SK-MEL-5 (cell line): Measurements from ENCODE around the gene C11orf68. TPM values are rescaled to one million over a fixed set of nuclear protein-coding genes. Genes with fewer than 3 reads are reported as not detected.
"Not testable (repeated sequence)": the region's sequence is repeated elsewhere in the genome, so short reads cannot be mapped to it uniquely, and the experiment has no call there.

ENCODE experiments used
- DNase-seq: peaks from one replicate; pipeline ENCODE4 v3.0.0-alpha.2; 2016; ENCODE audit warnings: low read depth, low spot score
- in situ Hi-C: cut with HindIII; loops from 2 replicates; pipeline ENCODE4 v1.10.0; 2016; ENCODE audit warnings: low sequenced_read_pairs, high pct_unique_total_duplicates, low pct_unique_long_range_greater_than_20kb
- polyA plus RNA-seq, 2 experiments: library from polyadenylated mRNA; depleted of rRNA; stranded (reverse); fragments of >200 nt; gene quantifications; 2 replicates each; pipeline ENCODE4 v1.2.3, GENCODE V29; 2015
- total RNA-seq: library from RNA; depleted of rRNA; stranded (reverse); fragments of >200 nt; shearing (Covaris generic); gene quantifications from 2 replicates; pipeline ENCODE4 v1.2.3, GENCODE V29; 2014; rRNA removed

The C11orf68 gene
- total RNA-seq, result 7.8 and 9.8 TPM in 2 replicates
- polyA plus RNA-seq (2015; cell fraction: cytosol; rRNA removed), result 31.8 and 34.2 TPM in 2 replicates
- polyA plus RNA-seq (2015; cell fraction: nucleus; rRNA removed), result 13.0 and 13.3 TPM in 2 replicates

DNA sequence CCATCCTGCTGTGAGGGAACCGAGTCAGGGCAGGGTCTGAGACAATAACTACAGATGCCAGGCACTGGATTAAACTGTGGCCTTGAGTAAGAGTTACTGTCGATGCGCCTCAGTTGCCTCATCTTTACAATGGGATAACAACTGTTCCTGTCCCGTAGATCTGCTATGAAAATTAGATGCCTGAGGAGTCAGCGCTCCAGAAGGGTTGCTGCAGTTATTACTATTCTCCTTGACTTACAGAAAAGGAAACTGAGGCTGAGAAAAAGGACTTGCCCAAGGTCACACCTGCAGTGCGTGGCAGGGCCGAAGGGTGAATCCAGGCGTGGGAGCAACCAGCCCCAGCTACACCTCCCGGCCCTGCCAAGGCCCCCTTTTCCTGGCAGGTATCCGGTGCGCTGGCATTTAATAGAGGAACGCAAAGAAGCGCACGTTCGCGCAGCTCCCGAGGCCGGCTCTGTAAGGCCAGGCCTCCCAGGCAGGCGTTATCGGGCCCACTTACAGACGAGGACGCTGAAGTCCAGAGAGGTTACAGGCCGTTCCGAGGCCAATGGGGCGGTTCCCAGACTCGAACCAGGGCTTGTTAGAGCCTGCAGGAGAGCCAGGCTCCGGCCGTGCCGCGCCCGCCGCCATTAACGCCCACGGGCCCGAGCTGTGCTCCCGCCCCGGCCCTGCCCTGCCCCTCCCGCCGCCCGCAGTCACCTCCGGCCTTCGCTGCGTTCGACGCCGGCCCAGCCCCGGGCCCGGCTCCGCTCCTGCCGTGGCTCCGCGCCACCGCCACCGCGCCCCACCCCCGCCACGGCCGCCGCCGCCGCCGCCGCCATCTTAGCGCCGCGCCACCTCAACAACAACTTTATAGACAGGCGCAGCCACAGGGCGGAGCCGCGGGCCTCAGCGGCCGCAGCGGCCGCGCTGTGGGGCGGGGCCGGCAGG lies at the start of gene C11orf68:
TSS of gene C11orf68 (minus strand) at position 852 of the 930 bp plus-strand sequence. CDS start at position 821, 31 bp downstream.
- in situ Hi-C loops, result no loop called here
- DNase-seq, result no peak

DNA sequence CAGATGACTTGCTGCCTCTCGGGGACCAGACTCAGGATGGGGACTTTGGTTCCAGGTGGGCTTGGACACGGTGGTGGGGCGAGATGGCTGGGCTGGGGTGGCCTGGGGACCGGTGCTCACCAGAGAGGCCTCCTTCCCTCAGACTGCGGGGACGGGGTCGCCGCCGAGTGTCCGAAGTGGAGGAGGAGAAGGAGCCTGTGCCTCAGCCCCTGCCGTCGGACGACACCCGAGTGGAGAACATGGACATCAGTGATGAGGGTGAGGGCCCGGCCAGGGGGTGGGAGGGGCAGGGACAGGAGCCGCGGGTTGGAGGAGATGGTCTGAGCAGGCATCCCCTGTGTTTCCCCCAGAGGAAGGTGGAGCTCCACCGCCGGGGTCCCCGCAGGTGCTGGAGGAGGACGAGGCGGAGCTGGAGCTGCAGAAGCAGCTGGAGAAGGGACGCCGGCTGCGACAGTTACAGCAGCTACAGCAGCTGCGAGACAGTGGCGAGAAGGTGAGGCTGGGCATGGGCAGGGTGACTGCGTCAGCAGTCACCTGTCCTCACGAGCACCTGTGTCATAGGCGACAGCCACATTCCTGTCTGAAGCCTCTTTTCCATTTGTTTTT lies 48.6 kb upstream of the C11orf68 start:
- in situ Hi-C loops, result no loop called here
- DNase-seq, result no peak

DNA sequence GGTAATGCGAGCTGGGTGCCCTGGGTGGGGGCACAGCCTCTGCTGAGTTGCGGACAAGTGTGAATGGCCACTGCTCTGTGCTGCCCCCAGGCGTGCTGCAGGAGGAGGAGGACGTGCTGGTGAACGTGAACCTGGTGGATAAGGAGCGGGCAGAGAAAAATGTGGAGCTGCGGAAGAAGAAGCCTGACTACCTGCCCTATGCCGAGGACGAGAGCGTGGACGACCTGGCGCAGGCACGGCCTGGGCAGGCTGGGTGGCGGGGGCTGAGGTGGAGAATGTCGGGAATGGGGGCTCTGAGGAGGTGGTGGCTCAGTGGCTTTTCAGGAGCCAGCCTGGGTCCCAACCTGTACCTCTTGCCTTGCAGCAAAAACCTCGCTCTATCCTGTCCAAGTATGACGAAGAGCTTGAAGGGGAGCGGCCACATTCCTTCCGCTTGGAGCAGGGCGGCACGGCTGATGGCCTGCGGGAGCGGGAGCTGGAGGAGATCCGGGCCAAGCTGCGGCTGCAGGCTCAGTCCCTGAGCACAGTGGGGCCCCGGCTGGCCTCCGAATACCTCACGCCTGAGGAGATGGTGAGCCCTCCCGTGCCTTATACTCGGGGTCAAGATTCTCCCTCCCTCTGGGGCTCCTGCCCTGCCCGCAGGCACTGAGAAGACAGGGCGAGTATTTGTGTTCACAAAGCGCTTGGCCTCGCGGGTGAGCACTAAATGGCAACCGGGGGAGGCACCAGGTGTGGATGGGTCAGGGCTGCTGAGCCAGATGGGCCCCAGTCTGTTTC lies 47.3 kb upstream of the C11orf68 start:
- no peak for DNase-seq
- in situ Hi-C loops, result no loop called here

DNA sequence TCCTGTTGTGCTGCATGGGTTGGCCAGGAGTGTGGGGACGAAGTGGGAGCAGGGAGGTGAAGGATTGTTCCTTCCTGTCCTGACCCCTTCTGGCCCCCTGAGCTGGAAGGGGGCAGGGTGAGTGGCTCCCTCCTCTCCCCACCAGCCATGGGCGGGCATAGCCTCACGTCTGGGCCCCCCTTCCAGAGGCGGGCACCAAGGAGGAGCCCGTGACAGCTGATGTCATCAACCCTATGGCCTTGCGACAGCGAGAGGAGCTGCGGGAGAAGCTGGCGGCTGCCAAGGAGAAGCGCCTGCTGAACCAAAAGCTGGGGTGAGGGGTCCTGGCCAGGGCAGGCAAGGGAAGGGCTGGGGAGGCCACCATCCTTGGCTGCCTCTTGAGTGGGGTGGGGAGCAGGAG lies 46.0 kb upstream of the C11orf68 start:
- no peak for DNase-seq
- in situ Hi-C loops, result no loop called here

DNA sequence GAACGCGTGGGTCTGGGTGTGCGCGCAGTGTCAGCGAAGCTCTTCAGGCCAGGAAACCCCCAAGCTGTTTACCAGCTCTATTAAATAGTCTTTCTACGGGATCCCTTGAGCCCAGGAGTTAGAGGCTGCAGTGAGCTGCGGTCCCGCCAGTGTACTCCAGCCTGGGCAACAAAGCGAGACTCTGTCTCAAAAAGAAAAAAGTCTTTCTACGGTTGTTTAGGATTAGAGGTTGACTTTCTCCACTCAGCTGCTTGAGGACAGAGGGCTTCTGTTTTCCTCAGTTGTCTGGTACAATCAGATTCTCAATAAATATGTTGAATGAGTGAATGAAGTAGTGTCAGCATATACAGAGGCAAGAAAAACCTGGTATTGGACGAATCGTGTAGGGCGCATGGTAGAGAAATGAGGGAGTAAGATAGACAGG lies 43.3 kb upstream of the C11orf68 start:
- DNase-seq, result peak; percentile 10
- in situ Hi-C loops, result no loop called here

DNA sequence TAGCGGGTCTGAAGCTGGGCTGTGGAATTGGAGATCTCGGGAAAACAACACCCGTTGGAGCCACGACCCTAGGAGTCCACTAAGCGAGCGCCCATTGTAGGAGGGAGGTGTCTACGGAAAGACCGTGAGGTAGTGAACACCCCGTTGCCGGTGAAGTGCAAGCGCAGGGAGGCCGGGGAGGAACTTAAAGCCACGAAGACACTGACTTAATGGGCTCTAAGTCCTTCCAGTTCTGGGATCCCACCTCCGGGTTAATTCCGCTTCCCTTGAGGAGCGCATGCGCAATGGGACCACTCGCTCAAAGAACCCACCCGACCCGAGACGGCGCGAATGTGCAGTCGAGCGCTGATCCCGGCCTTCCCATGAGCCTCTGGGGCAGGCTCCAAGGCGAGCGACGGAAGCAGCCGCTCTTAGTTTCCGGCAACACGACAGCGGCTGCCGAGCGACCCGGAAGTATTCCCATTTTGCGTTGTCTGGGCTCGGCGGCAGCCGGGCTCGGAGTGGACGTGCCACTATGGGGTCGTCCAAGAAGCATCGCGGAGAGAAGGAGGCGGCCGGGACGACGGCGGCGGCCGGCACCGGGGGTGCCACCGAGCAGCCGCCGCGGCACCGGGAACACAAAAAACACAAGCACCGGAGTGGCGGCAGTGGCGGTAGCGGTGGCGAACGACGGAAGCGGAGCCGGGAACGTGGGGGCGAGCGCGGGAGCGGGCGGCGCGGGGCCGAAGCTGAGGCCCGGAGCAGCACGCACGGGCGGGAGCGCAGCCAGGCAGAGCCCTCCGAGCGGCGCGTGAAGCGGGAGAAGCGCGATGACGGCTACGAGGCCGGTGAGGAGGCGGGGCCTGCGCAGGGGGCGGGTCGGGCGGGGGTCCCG lies 42.6 kb upstream of the C11orf68 start, which contains the start of gene SART1:
TSS of gene SART1 (plus strand) at position 468 of the 874 bp plus-strand sequence. CDS start at position 515, 47 bp downstream.
- DNase-seq, result peak; percentile 95
- in situ Hi-C loops, result no loop called here

DNA sequence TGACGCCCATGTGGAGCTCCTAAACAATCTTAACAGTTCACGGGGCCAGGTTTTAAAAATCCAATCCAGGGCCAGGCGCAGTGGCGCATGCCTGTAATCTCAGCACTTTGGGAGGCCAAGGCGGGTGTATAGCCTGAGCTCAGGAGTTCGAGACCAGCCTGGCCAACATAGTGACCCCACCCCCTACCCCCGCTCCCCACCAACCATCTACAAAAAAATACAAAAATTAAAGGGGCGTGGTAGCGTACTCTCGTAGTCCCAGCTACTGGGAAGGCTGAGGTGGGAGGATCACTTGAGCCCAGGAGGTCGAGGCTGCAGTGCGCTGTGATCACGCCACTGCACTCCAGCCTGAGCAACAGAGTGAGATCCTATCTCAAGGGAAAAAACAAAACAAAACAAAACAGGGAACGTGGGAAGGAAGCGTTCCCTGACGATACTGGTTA lies 42.0 kb upstream of the C11orf68 start:
- DNase-seq, result peak; percentile 0
- in situ Hi-C loops, result no loop called here

DNA sequence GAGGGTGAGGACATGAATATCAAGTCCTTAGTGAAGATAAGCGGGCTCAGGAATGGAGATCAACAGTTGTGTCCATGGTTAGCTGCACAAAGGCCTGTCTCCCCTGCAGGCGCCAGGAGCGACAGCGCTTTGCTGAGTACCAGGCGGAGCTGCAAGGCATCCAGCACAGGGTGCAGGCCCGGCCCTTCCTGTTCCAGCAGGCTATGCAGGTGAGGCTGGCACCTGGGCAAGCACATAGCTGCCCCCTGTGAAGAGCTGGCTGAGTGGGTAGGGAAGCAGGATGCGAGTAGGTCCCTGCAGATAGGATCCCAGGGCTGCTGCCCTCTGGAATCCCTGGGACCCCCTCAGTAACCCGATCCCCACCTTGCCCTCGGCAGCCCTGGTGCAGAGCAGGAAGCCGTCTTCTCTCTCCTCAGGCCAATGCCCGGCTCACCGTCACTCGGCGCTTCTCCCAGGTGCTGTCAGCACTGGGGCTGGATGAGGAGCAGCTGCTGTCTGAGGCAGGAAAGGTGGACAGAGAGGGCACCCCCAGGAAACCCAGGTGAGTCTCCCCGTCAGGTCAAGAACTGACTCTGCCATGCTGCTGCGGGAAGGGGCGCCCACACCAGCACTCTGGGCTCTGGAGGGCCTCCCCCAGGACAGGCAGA lies 40.0 kb upstream of the C11orf68 start:
- in situ Hi-C loops, result no loop called here
- no peak for DNase-seq

DNA sequence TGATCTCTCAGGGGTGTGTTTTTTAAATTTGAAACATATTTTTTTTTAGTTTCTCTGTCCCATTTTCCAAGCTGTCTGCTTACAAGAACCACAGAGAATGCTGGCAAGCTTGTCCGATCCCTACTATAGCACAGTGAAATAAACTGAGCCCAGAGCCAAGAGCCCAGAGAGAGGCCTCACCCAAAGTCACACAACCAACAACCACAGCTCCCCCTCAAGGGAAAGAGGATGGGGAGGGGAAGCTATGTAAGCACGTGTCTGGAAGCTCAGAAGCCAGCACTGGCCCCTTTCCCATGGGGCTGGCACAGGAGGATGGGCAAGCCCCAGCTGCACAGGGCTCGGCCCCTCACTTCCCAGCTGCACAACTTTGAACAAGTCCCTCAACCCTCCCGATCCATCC lies 39.4 kb upstream of the C11orf68 start:
- in situ Hi-C loops, result no loop called here
- no peak for DNase-seq

DNA sequence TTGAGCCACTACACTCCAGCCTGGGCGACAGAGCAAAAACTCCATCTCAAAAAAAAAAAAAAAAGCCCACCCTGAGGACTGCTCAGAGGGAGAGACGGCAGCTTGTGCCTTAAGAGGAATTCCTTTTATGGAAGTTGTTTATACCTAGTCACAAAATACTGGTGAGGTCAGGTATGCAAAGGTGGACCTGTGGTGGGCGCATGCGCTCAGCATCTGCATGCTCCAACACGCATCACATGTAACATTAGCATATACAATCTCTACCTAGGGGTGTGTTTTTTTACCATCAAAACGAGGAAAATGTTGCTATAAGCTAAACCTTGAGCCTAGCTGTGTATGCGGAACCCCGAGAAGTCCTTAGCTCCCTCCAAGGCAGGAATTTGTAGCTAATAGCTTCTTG lies 35.9 kb upstream of the C11orf68 start:
- in situ Hi-C loops, result no loop called here

DNA sequence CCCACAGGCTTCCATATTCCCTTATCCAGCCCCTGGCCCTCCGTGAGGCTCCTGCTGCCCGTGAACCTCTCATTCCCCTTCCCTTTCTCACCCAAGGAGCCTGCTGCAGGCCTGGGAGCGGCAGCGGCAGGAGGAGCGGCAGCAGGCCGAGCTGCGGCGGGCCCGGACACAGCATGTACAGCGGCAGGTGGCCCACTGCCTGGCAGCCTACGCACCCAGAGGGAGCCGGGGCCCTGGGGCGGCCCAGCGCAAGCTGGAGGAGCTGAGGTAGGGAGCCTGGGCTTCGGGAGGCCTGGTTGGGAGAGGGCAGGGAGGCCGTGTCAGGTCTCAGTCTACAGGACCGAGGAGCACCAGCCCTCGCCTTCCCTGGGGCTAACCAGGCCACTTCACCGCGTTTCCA lies 34.6 kb upstream of the C11orf68 start:
- no peak for DNase-seq
- in situ Hi-C loops, result no loop called here

More for the DNA sequence above, 35.9 kb upstream of the C11orf68 start:
- no peak for DNase-seq

DNA sequence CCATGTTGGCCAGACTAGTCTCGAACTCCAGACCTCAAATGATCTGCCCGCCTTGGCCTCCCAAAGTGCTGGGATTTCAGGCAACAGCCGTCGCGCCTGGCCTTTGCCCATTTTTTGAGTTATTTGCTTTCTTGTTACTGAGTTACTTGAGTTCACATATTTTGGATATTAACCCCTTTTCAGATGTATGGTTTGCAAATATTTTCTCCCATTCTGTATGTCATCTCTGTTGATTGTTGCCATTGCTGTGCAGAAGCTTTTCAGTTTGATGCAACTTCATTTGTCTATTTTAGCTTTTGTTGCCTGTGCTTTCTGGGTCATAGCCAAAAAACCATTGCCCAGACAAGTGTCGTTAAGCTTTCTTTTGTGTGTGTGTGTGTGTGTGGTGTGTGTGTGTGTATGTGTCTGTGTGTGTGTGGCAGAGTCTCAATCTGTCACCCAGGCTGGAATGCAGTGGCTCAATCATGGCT lies 33.2 kb upstream of the C11orf68 start:
- in situ Hi-C loops, result no loop called here
- DNase-seq, result no peak

DNA sequence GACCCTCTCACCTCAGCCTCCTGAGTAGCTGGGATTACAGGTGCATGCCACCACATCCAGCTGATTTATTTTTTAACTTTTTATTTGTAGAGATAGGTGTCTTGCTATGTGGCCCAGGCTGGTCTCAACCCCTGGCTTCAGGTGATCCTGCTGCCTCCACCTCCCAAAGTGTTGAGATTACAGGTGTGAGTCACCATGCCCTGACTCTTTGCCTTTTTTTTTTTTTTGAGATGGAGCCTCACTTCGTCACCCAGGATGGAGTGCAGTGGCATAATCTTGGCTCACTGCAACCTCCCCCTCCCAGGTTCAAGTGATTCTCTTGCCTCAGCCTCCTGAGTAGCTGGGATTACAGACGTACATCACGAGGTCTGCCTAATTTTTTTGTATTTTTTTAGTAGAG lies 32.8 kb upstream of the C11orf68 start:
- in situ Hi-C loops, DNase-seq: not testable (repeated sequence)

DNA sequence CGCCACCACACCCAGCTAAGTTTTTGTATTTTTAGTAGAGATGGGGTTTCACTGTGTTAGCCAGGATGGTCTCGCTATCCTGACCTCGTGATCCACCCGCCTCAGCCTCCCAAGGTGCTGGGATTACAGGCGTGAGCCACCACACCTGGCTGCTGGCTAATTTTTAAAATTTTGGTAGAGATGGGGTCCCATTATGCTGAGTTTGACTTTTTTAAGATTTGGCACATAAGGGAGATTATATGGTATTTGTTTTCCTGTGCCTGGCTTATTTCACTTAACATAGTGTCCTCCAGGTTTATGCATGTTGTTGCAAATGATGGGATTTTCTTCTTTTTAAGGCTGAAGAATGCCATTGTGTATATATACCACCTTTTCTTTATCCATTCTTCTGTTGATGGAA lies 31.8 kb upstream of the C11orf68 start:
- in situ Hi-C loops, result not testable (repeated sequence)

DNA sequence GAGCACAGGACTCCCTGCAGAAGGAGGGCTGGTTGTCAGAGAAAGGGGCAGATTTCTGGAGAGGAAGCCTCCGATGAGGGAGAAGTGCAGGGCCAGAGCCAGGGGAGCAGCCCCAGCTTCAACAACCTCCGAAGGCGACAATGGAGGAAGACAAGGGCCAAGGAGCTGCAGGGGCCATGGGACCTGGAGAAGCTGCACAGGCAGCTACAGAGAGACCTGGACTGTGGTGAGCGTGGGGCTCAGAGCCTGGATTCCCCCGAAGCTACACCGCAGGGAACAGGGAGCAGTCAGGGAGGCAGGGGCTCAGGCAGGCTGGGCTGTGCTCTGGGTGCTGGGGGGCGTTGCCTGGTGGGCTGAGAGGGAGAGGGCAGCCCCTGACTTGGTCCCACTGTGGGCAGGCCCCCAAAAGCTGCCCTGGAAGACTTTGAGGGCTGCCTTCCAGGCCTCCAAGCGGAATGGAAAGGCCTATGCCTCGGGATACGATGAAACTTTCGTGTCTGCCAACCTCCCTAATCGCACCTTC lies 28.8 kb upstream of the C11orf68 start:
- no peak for DNase-seq
- in situ Hi-C loops, result no loop called here

More for the DNA sequence above, 31.8 kb upstream of the C11orf68 start:
- DNase-seq, result not testable (repeated sequence)

DNA sequence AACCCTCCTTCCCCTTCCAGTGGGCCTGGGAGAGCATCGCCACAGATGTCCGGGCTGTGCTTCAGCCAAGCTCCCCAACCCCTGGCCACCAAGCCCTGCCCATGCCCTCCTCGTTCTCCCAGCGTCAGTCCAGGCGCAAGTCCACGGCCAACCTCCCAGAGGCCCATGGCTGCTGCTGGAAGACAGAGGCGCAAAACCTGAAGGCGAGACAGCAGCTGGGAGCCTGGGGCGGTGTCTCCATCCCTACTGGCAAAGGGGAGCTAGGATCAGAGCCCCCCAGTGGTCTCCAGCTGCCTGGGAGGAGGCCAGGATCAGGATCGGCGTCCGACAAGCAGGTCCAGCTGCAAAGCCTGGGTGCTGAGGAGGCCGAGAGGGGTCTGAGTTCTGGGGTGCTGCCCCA lies 28.3 kb upstream of the C11orf68 start:
- DNase-seq, result no peak
- in situ Hi-C loops, result no loop called here
